Coronary artery (tissue), 2 donors: ENCODE measurements around the gene CACNA1I.

Experiments used
- DNase-seq: peaks from one replicate; pipeline ENCODE4 v3.0.0-alpha.2; 2017; ENCODE audit warnings: low spot score
- H3K27ac ChIP-seq, 2 donors: fragments of 200-600 bp; sonication (generic); one replicate each; pipeline ENCODE4 v1.5.1; 2016 to 2019
- H3K4me3 ChIP-seq: fragments of 200-600 bp; sonication (generic); 2 replicates; pipeline ENCODE4 v1.5.1; 2016; ENCODE audit warnings: mild to moderate bottlenecking, moderate library complexity
- TF ChIP-seq, protein P1 (sequence below): fragments of 200-600 bp; sonication (generic); IDR thresholded peaks from one replicate; pipeline ENCODE4 v1.5.1; 2019; ENCODE audit warnings: antibody characterized with exemption

Gene CACNA1I

DNA sequence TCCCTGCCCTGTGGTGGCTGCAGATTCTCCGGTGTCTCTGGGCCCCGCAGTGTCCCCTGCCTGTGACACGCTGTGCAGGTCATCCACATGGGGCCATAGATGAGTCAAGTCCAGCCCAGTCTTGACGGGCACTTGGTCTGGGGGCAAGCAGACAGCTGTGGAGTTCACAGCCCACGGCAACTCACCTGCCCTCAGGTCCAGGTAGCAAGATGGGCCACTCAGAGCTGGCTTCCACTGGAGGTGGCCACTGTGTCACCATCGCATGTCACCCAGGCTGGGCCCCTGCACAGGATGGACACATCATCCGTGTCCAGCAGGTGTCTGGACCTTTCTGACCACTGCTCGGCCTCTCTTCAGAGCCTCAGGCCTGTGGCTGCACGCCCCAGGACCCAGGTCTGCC lies 109.9 kb downstream of the CACNA1I start:
- TF ChIP-seq, protein P1, sequence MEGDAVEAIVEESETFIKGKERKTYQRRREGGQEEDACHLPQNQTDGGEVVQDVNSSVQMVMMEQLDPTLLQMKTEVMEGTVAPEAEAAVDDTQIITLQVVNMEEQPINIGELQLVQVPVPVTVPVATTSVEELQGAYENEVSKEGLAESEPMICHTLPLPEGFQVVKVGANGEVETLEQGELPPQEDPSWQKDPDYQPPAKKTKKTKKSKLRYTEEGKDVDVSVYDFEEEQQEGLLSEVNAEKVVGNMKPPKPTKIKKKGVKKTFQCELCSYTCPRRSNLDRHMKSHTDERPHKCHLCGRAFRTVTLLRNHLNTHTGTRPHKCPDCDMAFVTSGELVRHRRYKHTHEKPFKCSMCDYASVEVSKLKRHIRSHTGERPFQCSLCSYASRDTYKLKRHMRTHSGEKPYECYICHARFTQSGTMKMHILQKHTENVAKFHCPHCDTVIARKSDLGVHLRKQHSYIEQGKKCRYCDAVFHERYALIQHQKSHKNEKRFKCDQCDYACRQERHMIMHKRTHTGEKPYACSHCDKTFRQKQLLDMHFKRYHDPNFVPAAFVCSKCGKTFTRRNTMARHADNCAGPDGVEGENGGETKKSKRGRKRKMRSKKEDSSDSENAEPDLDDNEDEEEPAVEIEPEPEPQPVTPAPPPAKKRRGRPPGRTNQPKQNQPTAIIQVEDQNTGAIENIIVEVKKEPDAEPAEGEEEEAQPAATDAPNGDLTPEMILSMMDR, result no peak
- Histone ChIP-seq H3K4me3 (no peak overlapping the region), H3K27ac (no peak overlapping the region)
- DNase-seq, result no peak

DNA sequence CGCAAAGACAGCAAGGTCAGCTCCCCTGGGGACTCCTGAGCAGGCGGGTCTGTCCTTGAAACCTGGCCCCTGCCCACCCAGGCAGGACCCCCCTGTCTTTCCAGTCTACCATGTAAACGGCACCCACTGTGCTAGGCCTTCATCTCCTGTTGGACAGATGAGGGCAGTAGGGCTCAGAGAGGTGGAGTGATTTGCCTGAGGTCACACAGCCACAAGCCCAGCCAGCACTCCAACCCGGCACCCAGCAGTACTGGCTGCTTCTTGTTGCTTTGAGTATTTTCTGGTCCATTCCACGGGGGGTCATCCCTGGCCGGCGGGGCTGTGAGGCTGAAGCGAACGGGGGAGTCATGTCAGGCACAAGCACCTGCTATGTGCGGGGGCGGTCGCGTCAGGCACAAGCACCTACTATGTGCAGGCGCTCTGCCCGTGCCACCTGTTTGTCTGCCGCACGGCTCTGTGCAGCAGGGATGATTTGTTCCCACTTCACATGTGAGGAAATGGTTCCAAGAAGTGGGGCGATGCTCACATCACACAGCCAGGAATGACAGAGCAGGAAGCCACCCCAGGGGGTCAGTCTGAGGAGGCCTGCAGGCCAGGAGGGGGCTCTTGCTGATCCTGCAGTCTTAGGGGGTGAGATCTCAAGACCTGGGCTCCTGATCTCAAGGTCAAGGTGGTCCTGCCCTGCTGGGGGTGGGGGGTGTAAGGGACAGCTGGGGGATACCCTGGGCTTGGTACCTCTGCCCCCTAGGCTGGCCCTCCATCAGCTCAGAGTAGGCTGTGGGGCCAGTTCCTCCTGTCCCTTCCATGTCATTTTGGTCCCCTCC lies 110.7 kb downstream of the CACNA1I start:
- no peak overlapping the region for H3K27ac ChIP-seq
- no peak overlapping the region for H3K4me3 ChIP-seq
- TF ChIP-seq, protein P1, result no peak
- DNase-seq, result no peak

DNA sequence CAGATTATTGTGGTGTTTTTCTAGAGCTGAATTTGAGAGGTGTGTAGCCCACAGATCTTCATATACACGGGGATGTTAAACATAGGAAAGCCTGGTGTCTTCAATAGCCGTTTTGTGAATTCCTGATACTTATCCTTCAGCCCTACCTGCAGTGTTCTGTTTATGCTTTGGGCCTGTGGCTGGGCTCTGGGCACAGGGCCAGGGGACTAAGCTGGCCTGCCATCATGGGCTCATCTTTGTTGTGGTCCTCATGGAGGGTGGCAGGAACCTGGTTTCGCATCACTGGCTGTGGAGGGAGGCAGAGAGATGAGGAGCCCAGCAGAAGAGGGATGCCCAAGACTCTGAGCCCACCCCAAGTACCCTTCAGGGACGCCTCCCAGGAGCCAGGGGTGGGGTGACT lies 112.4 kb downstream of the CACNA1I start:
- no peak overlapping the region for H3K27ac ChIP-seq
- H3K4me3 ChIP-seq, result no peak overlapping the region
- no peak for DNase-seq
- TF ChIP-seq, protein P1, result no peak

DNA sequence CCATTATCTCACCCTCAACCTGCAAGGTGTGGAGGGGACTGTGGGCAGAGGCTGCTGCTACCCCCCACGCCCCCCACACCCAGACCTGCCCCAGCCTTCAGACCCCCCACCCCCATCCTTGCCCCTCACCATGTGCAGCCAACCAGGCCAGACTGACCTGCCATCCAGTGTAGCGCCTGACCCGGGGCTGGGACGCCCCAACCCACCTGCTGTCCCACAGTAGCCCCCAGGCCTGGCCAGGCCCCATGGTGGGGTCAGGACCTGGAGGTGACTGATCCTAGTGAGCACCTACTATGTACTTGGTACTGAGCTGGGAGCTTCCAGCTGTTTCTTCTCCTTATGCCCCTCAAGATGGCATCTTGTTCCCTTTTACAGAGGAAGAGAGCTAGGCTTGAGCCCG lies 113.1 kb downstream of the CACNA1I start:
- no peak for DNase-seq
- H3K27ac ChIP-seq, result no peak overlapping the region
- H3K4me3 ChIP-seq, result no peak overlapping the region
- TF ChIP-seq, protein P1, result no peak

DNA sequence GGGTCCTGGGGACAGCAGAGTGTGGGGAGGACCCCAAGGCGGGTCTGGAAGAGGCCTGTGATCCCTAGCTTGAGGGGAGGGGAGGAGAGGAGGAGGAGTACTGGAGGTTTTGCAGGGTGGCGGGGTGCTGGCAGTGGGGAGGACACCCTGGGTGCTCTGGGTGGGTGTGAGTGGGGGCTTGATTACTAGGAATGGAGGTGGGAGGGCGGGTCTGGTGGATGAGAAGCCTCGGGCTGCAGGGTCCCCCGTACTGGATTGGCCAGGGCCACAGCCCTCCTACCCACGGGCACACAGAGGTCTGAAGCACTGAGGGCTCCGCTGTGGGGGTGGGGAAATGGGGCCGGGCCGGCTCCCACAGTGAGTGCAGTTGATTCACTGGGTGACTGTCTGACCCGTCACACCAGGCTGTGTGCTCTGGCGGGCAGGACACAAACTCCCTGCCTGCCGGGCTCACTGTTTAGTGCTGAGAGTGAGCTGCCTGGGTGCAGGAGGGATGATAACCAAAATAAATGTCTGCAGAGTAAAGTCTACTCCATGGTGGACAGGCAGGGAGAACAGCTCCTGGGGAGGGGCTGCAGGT lies 114.2 kb downstream of the CACNA1I start:
- Histone ChIP-seq H3K4me3 (no peak overlapping the region), H3K27ac (no peak overlapping the region)
- TF ChIP-seq, protein P1, result no peak
- DNase-seq, result no peak

DNA sequence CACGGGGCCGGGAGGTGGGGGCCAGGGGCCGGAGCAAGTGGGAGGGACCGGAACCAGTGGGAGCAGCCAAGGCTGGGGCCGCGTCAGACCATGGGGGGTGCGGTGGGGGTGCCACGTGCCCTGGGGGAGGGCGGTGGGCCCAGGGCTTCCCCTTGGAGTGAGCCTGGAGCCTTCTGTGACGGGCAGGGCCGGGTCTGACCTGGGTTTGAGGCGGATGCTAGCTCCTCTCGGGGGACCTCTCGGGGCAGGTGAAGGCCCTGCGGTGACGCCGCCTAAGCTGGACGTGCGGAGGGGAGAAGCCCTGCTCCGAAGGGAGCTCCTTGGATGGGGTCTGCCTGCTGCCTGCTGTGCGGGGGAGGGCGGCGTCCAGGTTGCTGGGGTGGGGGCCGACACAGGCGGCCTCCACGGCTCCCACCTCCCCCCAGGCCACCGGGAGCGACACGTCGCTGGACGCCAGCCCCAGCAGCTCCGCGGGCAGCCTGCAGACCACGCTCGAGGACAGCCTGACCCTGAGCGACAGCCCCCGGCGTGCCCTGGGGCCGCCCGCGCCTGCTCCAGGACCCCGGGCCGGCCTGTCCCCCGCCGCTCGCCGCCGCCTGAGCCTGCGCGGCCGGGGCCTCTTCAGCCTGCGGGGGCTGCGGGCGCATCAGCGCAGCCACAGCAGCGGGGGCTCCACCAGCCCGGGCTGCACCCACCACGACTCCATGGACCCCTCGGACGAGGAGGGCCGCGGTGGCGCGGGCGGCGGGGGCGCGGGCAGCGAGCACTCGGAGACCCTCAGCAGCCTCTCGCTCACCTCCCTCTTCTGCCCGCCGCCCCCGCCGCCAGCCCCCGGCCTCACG lies 115.0 kb downstream of the CACNA1I start:
- H3K27ac ChIP-seq, result no peak overlapping the region
- TF ChIP-seq, protein P1, result no peak
- DNase-seq, result no peak
- H3K4me3 ChIP-seq, result peak overlapping the region; percentile 36
